ENCODE measurements around the gene MTA3.

GRCh38 chr2:42659609-42660008 lies 91.2 kb downstream of the MTA3 start:
- TF ChIP-seq, protein P1, sequence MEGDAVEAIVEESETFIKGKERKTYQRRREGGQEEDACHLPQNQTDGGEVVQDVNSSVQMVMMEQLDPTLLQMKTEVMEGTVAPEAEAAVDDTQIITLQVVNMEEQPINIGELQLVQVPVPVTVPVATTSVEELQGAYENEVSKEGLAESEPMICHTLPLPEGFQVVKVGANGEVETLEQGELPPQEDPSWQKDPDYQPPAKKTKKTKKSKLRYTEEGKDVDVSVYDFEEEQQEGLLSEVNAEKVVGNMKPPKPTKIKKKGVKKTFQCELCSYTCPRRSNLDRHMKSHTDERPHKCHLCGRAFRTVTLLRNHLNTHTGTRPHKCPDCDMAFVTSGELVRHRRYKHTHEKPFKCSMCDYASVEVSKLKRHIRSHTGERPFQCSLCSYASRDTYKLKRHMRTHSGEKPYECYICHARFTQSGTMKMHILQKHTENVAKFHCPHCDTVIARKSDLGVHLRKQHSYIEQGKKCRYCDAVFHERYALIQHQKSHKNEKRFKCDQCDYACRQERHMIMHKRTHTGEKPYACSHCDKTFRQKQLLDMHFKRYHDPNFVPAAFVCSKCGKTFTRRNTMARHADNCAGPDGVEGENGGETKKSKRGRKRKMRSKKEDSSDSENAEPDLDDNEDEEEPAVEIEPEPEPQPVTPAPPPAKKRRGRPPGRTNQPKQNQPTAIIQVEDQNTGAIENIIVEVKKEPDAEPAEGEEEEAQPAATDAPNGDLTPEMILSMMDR (IDR thresholded peaks at IDR 0.05; ENCODE audit: low read depth, low read length): no peak
- no peak for TF ChIP-seq EZH2phosphoT487 (IDR thresholded peaks at IDR 0.05; ENCODE audit: low read depth)
